AG04450 (cell line): Measurements from ENCODE around the gene RAPGEF5. TPM values are rescaled to one million over a fixed set of nuclear protein-coding genes. Genes with fewer than 3 reads are reported as not detected.

Source experiments
- CTCF ChIA-PET: fragments of 300-600, 350-600 bp; formaldehyde crosslinking; extraction: SDS; loops from one replicate; lab custom pipeline; 2022; ENCODE audit warnings: antibody characterized with exemption, inconsistent platforms; lab: Charles Lee
- POLR2A ChIA-PET: fragments of 350-600 bp; formaldehyde crosslinking; extraction: SDS; loops from one replicate; lab custom pipeline; 2021; ENCODE audit warnings: antibody characterized with exemption, inconsistent platforms; lab: Yijun Ruan, JAX
- DNase-seq: peaks from one replicate; pipeline ENCODE4 v3.0.0-alpha.2; 2011; ENCODE audit warnings: low read depth, low spot score
- H3K27ac ChIP-seq: one replicate; pipeline ENCODE4 v1.5.1; 2012; ENCODE audit warnings: low read depth, low read length, control low read depth
- H3K27me3 ChIP-seq: one replicate; pipeline ENCODE4 v1.6.0; 2012; ENCODE audit warnings: low read length; ENCODE audit not compliant: control insufficient read depth, insufficient read depth
- H3K4me3 ChIP-seq: 2 replicates; pipeline ENCODE4 v1.5.1; 2011; ENCODE audit warnings: mild to moderate bottlenecking, low read depth, low read length, control low read depth
- H3K9me3 ChIP-seq: 2 replicates; pipeline ENCODE4 v1.5.1; 2012; ENCODE audit warnings: low read length; ENCODE audit not compliant: control insufficient read depth, insufficient read depth
- polyA plus RNA-seq: library from polyadenylated mRNA; depleted of rRNA; stranded (reverse); fragments of >200 nt; gene quantifications from 2 replicates; pipeline ENCODE4 v1.2.3, GENCODE V29; 2011
- TF ChIP-seq, protein P1 (sequence below): IDR thresholded peaks from 2 replicates; pipeline ENCODE4 v1.5.1; 2011; ENCODE audit warnings: low read depth, low read length, control low read depth, inconsistent platforms

The RAPGEF5 gene
- polyA plus RNA-seq, 1 experiment, result 0.16 TPM

DNA sequence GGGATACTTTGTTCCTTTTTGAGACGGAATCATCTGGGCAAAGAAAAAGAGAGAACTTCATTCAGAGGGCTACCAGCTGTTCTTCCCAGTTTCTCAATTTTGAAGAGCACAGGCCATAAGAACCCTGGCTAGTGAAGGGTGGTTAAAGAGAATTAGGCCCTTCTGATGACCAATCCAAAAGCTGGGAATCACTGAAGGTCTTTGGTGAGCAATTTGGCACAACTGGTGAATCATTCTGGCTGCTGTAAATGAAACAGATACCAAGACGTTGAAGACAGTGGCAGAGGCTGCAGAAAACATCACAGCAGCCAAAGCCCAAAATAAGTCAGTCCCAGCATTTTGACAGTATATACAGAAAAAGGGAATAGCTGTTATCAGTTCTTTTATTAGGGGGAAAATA lies 5.1 kb downstream of the RAPGEF5 start:
- H3K27ac ChIP-seq, result no peak overlapping the region
- TF ChIP-seq, protein P1, sequence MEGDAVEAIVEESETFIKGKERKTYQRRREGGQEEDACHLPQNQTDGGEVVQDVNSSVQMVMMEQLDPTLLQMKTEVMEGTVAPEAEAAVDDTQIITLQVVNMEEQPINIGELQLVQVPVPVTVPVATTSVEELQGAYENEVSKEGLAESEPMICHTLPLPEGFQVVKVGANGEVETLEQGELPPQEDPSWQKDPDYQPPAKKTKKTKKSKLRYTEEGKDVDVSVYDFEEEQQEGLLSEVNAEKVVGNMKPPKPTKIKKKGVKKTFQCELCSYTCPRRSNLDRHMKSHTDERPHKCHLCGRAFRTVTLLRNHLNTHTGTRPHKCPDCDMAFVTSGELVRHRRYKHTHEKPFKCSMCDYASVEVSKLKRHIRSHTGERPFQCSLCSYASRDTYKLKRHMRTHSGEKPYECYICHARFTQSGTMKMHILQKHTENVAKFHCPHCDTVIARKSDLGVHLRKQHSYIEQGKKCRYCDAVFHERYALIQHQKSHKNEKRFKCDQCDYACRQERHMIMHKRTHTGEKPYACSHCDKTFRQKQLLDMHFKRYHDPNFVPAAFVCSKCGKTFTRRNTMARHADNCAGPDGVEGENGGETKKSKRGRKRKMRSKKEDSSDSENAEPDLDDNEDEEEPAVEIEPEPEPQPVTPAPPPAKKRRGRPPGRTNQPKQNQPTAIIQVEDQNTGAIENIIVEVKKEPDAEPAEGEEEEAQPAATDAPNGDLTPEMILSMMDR, result no peak

DNA sequence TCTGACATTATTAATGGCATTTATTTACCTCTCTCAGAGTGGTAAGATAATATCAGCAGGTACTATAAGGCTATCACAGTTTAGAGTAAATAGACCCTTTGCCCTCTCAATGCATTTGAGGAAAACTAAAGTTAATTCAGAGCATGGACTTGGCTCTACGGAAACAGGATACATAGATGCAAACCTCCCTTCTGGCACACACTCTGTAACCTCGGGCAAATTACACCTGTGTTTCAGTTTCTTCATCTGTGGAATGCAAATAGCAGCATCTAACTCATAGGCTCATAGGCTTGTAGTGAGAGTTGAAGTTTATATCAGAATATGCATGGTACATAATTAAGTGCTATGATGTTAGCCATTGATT lies 5.6 kb downstream of the RAPGEF5 start:
- TF ChIP-seq, protein P1, result no peak
- DNase-seq, result no peak
- Histone ChIP-seq H3K9me3 (no peaks in the 10 kb centered on the region), H3K4me3 (no peak overlapping the region), H3K27ac (no peak overlapping the region), H3K27me3 (peaks cover 3% of the 10 kb centered on the region)
- POLR2A ChIA-PET, result no interaction called here
- CTCF ChIA-PET, result interaction anchor here (0.8 to 1.1 kb wide), 2 partner anchors 18 to 242 kb away, joined by 3 read pairs; no protein-coding TSS in a partner anchor

More for the DNA sequence above, 5.1 kb downstream of the RAPGEF5 start:
- Histone ChIP-seq H3K9me3 (no peaks in the 10 kb centered on the region), H3K27me3 (peaks cover 3% of the 10 kb centered on the region), H3K4me3 (no peak overlapping the region)
- DNase-seq, result no peak
- ChIA-PET POLR2A (no interaction called here), CTCF (no interaction called here)

DNA sequence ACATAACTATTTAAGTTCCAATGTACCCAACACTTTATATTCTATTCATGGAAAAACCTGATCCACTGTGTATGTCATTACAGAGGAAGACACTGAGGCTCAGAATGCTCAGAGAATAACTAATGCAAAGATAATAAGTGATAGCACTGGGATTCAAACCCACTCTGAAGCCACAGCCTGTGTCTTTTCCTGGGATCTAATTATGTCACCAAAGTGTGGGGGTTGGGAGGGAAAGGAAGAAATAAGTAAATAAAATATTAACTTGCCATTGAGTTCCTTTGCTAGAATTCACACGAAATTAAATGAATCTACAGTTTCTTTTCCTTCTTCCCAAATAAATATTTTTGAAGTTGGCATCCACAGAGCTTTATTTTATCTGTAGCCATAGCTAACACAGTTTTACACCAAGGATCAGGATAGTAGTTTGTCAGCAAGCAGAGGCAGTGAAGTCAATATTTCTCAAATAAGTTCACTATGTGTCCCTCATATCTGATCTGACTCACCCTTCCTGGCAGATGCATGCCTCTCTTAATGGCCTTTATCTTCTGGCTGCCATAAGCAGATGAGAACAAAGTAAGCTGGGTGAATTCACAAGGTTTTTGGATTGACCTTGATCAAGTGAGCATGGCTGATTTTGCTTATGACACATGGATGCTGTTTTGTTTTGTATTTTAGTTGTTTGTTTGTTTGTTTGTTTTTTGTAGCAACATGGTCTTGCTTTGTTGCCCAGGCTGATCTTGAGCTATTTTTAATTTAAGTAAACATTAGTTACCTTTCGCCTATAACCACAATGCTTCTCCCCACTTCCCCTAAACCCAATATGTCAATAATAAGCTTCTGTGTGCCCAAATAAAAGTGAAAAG lies 6.3 kb downstream of the RAPGEF5 start:
- no peaks in the 10 kb centered on the region for H3K9me3 ChIP-seq
- ChIA-PET CTCF (interaction anchor here (0.8 to 1.1 kb wide), 2 partner anchors 18 to 241 kb away, joined by 3 read pairs; no protein-coding TSS in a partner anchor), POLR2A (no interaction called here)
- DNase-seq, result no peak
- no peak overlapping the region for H3K27ac ChIP-seq
- H3K4me3 ChIP-seq, result no peak overlapping the region
- H3K27me3 ChIP-seq, result peaks cover 3% of the 10 kb centered on the region
- TF ChIP-seq, protein P1, result no peak

DNA sequence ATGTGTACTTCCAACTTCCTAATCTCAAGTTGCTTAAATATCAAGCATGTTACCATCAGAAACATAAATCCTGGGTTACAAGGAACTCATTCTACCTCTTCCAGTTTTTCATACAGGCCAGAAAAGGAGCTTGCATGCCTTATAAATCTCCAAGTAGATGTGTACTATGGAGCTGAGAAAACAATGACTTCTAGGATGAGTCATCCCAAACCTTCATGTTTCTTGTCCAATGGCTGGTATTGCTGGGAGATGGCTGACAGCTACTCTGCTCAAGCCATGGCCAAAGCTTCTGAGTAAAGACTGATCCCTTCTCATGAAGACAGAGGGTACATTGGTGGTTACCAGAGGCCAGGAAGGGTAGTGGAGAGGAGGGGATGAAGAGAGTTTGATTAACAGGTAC lies 8.6 kb downstream of the RAPGEF5 start:
- Histone ChIP-seq H3K27ac (no peak overlapping the region), H3K27me3 (no peaks in the 10 kb centered on the region), H3K9me3 (no peaks in the 10 kb centered on the region), H3K4me3 (no peak overlapping the region)
- CTCF ChIA-PET, result no interaction called here
- TF ChIP-seq, protein P1, result no peak
- POLR2A ChIA-PET, result no interaction called here
- DNase-seq, result no peak

DNA sequence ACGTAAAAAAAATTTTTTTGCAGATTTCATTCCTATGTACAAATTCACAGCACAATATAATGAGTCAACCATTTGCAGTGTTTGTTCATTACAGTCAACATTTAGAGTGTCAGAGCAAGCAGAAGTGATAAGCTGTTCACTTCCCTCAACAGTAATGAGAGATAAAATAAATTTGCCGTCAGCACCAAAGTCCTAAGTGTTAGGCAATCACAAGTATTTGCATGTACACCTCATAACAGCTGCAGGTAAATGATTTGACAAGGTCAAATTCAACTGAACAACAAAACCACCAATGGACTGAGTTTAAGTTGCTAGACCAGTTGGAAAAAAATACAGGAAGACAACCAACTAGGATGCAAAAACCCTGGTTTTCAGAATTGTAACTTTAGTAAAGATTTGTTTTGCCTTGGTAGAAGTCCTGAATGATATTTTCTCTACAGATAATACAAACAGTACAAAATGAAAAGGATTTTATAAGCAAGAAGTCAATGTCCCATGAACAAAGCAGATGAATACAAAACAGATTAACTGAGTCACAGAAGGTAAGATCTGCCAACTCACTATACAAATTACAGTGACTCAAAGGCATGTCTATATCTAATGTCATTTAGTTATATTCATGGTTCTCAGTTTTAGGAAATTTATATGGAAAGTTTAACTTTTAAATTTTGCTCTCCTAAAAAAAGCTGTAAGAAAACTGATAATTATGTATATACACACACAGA lies 10.4 kb downstream of the RAPGEF5 start:
- Histone ChIP-seq H3K27me3 (no peaks in the 10 kb centered on the region), H3K4me3 (no peak overlapping the region), H3K9me3 (no peaks in the 10 kb centered on the region), H3K27ac (no peak overlapping the region)
- DNase-seq, result no peak
- TF ChIP-seq, protein P1, result no peak
- CTCF ChIA-PET, result no interaction called here
- POLR2A ChIA-PET, result no interaction called here
